ENCODE results near the gene CACNA1D.

Gene CACNA1D

GRCh38 chr3:53739966-53740365 lies 245.6 kb downstream of the CACNA1D start:
- DNase-seq (ENCODE audit: extremely low read depth in 1 of 2, low read depth in 1 of 2) = no peak

GRCh38 chr3:53740956-53741355 lies 246.5 kb downstream of the CACNA1D start:
- no peak for DNase-seq (ENCODE audit: extremely low read depth in 1 of 2, low read depth in 1 of 2)

- DNase-seq (ENCODE audit: extremely low read depth in 1 of 2, low read depth in 1 of 2) = no peak
These were observed 249.9 kb downstream of the CACNA1D start for GRCh38 chr3:53744351-53744750.

GRCh38 chr3:53747559-53747958 lies 253.1 kb downstream of the CACNA1D start:
- DNase-seq (ENCODE audit: extremely low read depth in 1 of 2, low read depth in 1 of 2) = no peak

GRCh38 chr3:53748512-53749271 lies 254.3 kb downstream of the CACNA1D start:
- DNase-seq (ENCODE audit: extremely low read depth in 1 of 2, low read depth in 1 of 2) = no peak

GRCh38 chr3:53749448-53749847 lies 255.0 kb downstream of the CACNA1D start:
- DNase-seq (ENCODE audit: extremely low read depth in 1 of 2, low read depth in 1 of 2) = no peak

- peak in 1 of 2 donors; percentile 23 for DNase-seq (ENCODE audit: extremely low read depth in 1 of 2, low read depth in 1 of 2)
These were observed 256.1 kb downstream of the CACNA1D start for GRCh38 chr3:53750253-53751210.

GRCh38 chr3:53753518-53754183 lies 259.2 kb downstream of the CACNA1D start:
- no peak for DNase-seq (ENCODE audit: extremely low read depth in 1 of 2, low read depth in 1 of 2)

- no peak for DNase-seq (ENCODE audit: extremely low read depth in 1 of 2, low read depth in 1 of 2)
These were observed 259.9 kb downstream of the CACNA1D start for GRCh38 chr3:53754325-53754724.

- no peak for DNase-seq (ENCODE audit: extremely low read depth in 1 of 2, low read depth in 1 of 2)
These were observed 264.4 kb downstream of the CACNA1D start for GRCh38 chr3:53758846-53759245.

- DNase-seq (ENCODE audit: extremely low read depth in 1 of 2, low read depth in 1 of 2) = no peak
These were observed 268.9 kb downstream of the CACNA1D start for GRCh38 chr3:53763353-53763752.

GRCh38 chr3:53764026-53764775 lies 269.8 kb downstream of the CACNA1D start:
- no peak for DNase-seq (ENCODE audit: extremely low read depth in 1 of 2, low read depth in 1 of 2)

- no peak for DNase-seq (ENCODE audit: extremely low read depth in 1 of 2, low read depth in 1 of 2)
These were observed 271.3 kb downstream of the CACNA1D start for GRCh38 chr3:53765753-53766152.

- no peak for DNase-seq (ENCODE audit: extremely low read depth in 1 of 2, low read depth in 1 of 2)
These were observed 272.3 kb downstream of the CACNA1D start for GRCh38 chr3:53766706-53767105.

GRCh38 chr3:53768478-53769459 lies 274.4 kb downstream of the CACNA1D start:
- DNase-seq (ENCODE audit: extremely low read depth in 1 of 2, low read depth in 1 of 2) = no peak

- no peak for DNase-seq (ENCODE audit: extremely low read depth in 1 of 2, low read depth in 1 of 2)
These were observed 278.2 kb downstream of the CACNA1D start for GRCh38 chr3:53772562-53772961.

GRCh38 chr3:53773021-53773436 lies 278.6 kb downstream of the CACNA1D start:
- DNase-seq (ENCODE audit: extremely low read depth in 1 of 2, low read depth in 1 of 2) = no peak

- DNase-seq (ENCODE audit: extremely low read depth in 1 of 2, low read depth in 1 of 2) = no peak
These were observed 279.4 kb downstream of the CACNA1D start for GRCh38 chr3:53773611-53774368.

- DNase-seq (ENCODE audit: extremely low read depth in 1 of 2, low read depth in 1 of 2) = no peak
These were observed 280.0 kb downstream of the CACNA1D start for GRCh38 chr3:53774414-53774813.

Data from stimulated activated CD8-positive, alpha-beta memory T cell treated with anti-CD3 and anti-CD28 coated beads, Interleukin-7, amount 100 ng/mL, for 48 hours (primary cell).